Uterus (tissue), 4 donors: Measurements from ENCODE around the gene TBCD. TPM values are rescaled to one million over a fixed set of nuclear protein-coding genes. Genes with fewer than 3 reads are reported as not detected.
A peak's percentile ranks its signal among the peaks of the same experiment; 100 is the strongest.
"Not testable (repeated sequence)": the region's sequence is repeated elsewhere in the genome, so short reads cannot be mapped to it uniquely, and the experiment has no call there.

Source experiments
- DNase-seq, 2 donors: peaks; one replicate each; pipeline ENCODE4 v3.0.0-alpha.2; 2019 to 2020
- H3K27ac ChIP-seq, 2 donors: fragments of 200-600 bp; sonication (generic); 1 replicate in 1 of 2; 2 replicates in 1 of 2; pipeline ENCODE4 v1.5.1; 2016 to 2018
- H3K27me3 ChIP-seq, 2 donors: fragments of 200-600 bp; sonication (generic); one replicate each; pipeline ENCODE4 v1.5.1; 2018 to 2019; ENCODE audit warnings: control low read depth in 1 of 2
- H3K36me3 ChIP-seq, 2 donors: fragments of 200-600 bp; sonication (generic); one replicate each; pipeline ENCODE4 v1.5.1; 2019; ENCODE audit warnings: control low read depth in 1 of 2
- H3K4me1 ChIP-seq, 2 donors: fragments of 200-600 bp; sonication (generic); one replicate each; pipeline ENCODE4 v1.5.1; 2018 to 2019; ENCODE audit warnings: control low read depth in 1 of 2
- H3K4me3 ChIP-seq, 2 donors: fragments of 200-600 bp; sonication (generic); 1 replicate in 1 of 2; 2 replicates in 1 of 2; pipeline ENCODE4 v1.5.1; 2018 to 2019; ENCODE audit warnings: mild to moderate bottlenecking in 1 of 2
- H3K9me3 ChIP-seq, 2 donors: fragments of 200-600 bp; sonication (generic); one replicate each; pipeline ENCODE4 v1.5.1; 2019; ENCODE audit warnings: control low read depth in 1 of 2
- POLR2A ChIP-seq, 2 donors: fragments of 450-650 bp; IDR thresholded peaks; one replicate each; pipeline ENCODE4 v1.6.1; 2016; ENCODE audit warnings: antibody characterized with exemption in 2 of 2, mild to moderate bottlenecking in 1 of 2, moderate library complexity in 1 of 2
- intact Hi-C: fragments of 100-400 bp; cut with DNase I; formaldehyde crosslinking; loops from one replicate; pipeline ENCODE4 v1.15.1; 2023; ENCODE audit warnings: low total_unique reads
- total RNA-seq, 4 donors: library from RNA; depleted of rRNA in 3 of 4; stranded (reverse); fragments of >200 nt in 3 of 4; gene quantifications; one replicate each; pipeline versions ENCODE4 v1.1.0 to v1.2.4, GENCODE V29; 2014 to 2023
- TF ChIP-seq, protein P1 (sequence below), 4 experiments: fragments of 200-600 bp in 2 of 4; fragments of 450-650 bp in 2 of 4; sonication (generic) in 2 of 4; IDR thresholded peaks; one replicate each; pipeline ENCODE4 v1.5.1; 2016 to 2019; ENCODE audit warnings: antibody characterized with exemption in 4 of 4, mild to moderate bottlenecking in 2 of 4, moderate library complexity in 1 of 4
- donor health status: DM: yes; HTN: yes; CAD: no.

TBCD gene
- total RNA-seq, 4 donors from 2014 or later, result 35.9 to 142 (median 61.3) TPM

DNA sequence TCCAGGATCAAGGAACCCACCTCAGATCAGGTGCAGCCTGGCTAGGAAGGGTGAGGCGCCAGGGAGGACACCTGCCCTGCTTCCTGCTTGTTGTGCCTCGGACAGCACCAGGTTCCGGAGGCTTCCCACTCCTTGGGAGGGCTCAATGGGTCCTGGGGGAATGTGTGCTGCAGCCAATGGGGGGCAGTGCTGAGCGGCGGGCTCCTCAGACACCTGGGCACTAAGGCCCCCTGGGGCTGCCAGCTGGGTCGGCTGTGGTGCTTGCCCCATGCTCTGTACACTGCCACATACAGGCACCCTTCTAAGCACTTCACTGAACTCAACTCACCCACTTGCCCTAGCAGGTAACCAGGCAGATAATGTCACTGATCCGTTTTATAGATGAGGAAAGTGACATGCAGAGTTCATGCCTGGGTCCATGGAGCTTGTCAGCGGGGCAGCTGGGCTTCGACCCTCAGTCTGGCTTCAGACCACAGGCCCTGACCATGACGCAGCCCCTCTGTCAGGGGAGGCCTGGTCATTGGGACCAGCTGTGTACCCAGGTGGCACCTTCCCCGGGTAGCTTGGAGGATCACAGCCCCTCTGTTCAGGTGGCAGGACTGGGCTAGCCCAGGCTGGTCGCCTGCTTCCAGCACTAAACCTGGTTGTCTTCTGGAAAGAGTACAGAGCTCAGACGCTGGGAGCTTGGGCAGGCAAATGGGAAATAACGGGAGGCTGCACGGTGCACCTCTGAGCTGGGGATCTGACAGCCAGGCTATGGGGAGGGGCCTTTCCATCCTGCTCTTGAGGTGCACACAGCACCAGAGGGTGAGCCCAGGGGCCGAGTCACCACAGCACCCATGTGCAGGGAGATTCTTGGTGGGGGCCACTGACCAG, 8.3 kb upstream of the TBCD start:
- Histone ChIP-seq H3K27me3 (no peaks in the 10 kb centered on the region), H3K4me1 (no peaks in the 10 kb centered on the region), H3K27ac (no peak overlapping the region), H3K9me3 (peaks cover 0 to 6% of the 10 kb centered on the region in 2 donors), H3K36me3 (no peaks in the 10 kb centered on the region), H3K4me3 (no peak overlapping the region)
- intact Hi-C loops, result no loop called here
- TF ChIP-seq, protein P1, sequence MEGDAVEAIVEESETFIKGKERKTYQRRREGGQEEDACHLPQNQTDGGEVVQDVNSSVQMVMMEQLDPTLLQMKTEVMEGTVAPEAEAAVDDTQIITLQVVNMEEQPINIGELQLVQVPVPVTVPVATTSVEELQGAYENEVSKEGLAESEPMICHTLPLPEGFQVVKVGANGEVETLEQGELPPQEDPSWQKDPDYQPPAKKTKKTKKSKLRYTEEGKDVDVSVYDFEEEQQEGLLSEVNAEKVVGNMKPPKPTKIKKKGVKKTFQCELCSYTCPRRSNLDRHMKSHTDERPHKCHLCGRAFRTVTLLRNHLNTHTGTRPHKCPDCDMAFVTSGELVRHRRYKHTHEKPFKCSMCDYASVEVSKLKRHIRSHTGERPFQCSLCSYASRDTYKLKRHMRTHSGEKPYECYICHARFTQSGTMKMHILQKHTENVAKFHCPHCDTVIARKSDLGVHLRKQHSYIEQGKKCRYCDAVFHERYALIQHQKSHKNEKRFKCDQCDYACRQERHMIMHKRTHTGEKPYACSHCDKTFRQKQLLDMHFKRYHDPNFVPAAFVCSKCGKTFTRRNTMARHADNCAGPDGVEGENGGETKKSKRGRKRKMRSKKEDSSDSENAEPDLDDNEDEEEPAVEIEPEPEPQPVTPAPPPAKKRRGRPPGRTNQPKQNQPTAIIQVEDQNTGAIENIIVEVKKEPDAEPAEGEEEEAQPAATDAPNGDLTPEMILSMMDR (IDR thresholded peaks at IDR 0.05), result no peak
- no peak for TF ChIP-seq POLR2A (IDR thresholded peaks at IDR 0.05)
- no peak for DNase-seq

- H3K9me3 ChIP-seq, intact Hi-C loops: not testable (repeated sequence)
Observed at GRCh38 chr17:82744736-82745135, 7.1 kb upstream of the TBCD start.

DNA sequence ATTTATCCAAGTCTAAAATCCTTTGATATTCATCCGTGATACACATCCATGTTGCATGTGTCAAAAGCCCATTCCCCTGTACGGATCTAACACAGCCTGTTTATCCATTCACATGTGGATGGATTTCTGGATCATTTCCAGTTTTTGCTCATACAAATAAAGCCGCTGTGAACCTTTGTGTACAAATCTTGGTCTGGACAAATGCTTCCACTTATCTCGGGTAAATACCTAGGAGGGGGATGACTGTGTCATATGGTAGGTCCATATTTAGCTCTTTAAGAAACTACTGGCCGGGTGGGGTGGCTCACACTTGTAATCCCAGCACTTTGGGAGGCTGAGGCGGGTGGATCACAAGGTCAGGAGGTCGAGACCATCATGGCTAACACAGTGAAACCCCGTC, 6.3 kb upstream of the TBCD start:
- intact Hi-C loops, result no loop called here
- no peak for DNase-seq
- TF ChIP-seq, protein P1 (IDR thresholded peaks at IDR 0.05), result no peak
- no peak for TF ChIP-seq POLR2A (IDR thresholded peaks at IDR 0.05)

More at GRCh38 chr17:82744736-82745135, 7.1 kb upstream of the TBCD start:
- not testable (repeated sequence) for H3K4me1 ChIP-seq, H3K27ac ChIP-seq, DNase-seq, H3K27me3 ChIP-seq, H3K36me3 ChIP-seq, H3K4me3 ChIP-seq

GRCh38 chr17:82748756-82749155, 3.1 kb upstream of the TBCD start:
- intact Hi-C loops, result no loop called here
- H3K36me3 ChIP-seq, result no peaks in the 10 kb centered on the region

More for the DNA sequence above, 6.3 kb upstream of the TBCD start:
- Histone ChIP-seq H3K27ac (no peak overlapping the region), H3K4me3 (no peak overlapping the region), H3K27me3 (no peaks in the 10 kb centered on the region), H3K36me3 (no peaks in the 10 kb centered on the region), H3K9me3 (peaks cover 0 to 4% of the 10 kb centered on the region in 2 donors), H3K4me1 (no peaks in the 10 kb centered on the region)

GRCh38 chr17:82750241-82750908, 1.5 kb upstream of the TBCD start:
- intact Hi-C loops, result no loop called here
- peak overlapping the region in 1 of 2 donors; percentile 29 for H3K27ac ChIP-seq
- no peak overlapping the region for H3K4me3 ChIP-seq
- H3K4me1 ChIP-seq, result no peaks in the 10 kb centered on the region
- DNase-seq, result peak in 1 of 2 donors; percentile 35
- TF ChIP-seq, protein P1 (IDR thresholded peaks at IDR 0.05), result no peak
- TF ChIP-seq POLR2A (IDR thresholded peaks at IDR 0.05), result no peak
- H3K9me3 ChIP-seq, result no peaks in the 10 kb centered on the region
- no peaks in the 10 kb centered on the region for H3K36me3 ChIP-seq
- no peaks in the 10 kb centered on the region for H3K27me3 ChIP-seq

More at GRCh38 chr17:82748756-82749155, 3.1 kb upstream of the TBCD start:
- H3K27me3 ChIP-seq, result no peaks in the 10 kb centered on the region
- TF ChIP-seq, protein P1 (IDR thresholded peaks at IDR 0.05), result no peak
- no peak for TF ChIP-seq POLR2A (IDR thresholded peaks at IDR 0.05)
- H3K4me1 ChIP-seq, result no peaks in the 10 kb centered on the region
- H3K9me3 ChIP-seq, result no peaks in the 10 kb centered on the region
- H3K4me3 ChIP-seq, result no peak overlapping the region
- no peak for DNase-seq
- no peak overlapping the region for H3K27ac ChIP-seq
